K562 (cell line): ENCODE results near the gene TRPM4. TPM values are rescaled to one million over a fixed set of nuclear protein-coding genes. Genes with fewer than 3 reads are reported as not detected.

Experiments
- CBX8 ChIP-seq: fragments of 200-600 bp; sonication (generic); IDR thresholded peaks from 2 replicates; pipeline ENCODE4 v1.6.1; 2012; ENCODE audit warnings: borderline replicate concordance, mixed run types, low read depth, mild to moderate bottlenecking, moderate library complexity, mixed read lengths, low read length, control low read depth, inconsistent platforms; ENCODE audit not compliant: poor library complexity, severe bottlenecking; ENCODE audit errors: extremely low read depth
- ETS1 ChIP-seq: conservative IDR thresholded peaks from 2 replicates; pipeline ENCODE4 v1.6.1; 2011; ENCODE audit warnings: low read depth, mild to moderate bottlenecking, low read length; ENCODE audit not compliant: control insufficient read depth
- NCOA1 ChIP-seq: fragments of 450-650 bp; IDR thresholded peaks from 2 replicates; pipeline ENCODE4 v1.6.1; 2016; ENCODE audit warnings: low read depth
- NFE2 ChIP-seq: IDR thresholded peaks from 2 replicates; pipeline ENCODE4 v1.6.1; 2014; ENCODE audit warnings: antibody characterized with exemption, low read depth
- RB1 ChIP-seq: fragments of 450-650 bp; IDR thresholded peaks from 2 replicates; pipeline ENCODE4 v1.6.1; 2017; ENCODE audit warnings: low read depth, mild to moderate bottlenecking
- SMARCA4 ChIP-seq: fragments of 450-650 bp; IDR thresholded peaks from 2 replicates; pipeline ENCODE4 v1.6.1; 2016
- TCF3 ChIP-seq: sonication (generic); formaldehyde crosslinking; IDR thresholded peaks from 2 replicates; pipeline ENCODE4 v1.4.0; 2020; ENCODE audit warnings: mild to moderate bottlenecking, missing genetic modification reagents
- ZNF134 ChIP-seq: fragments of 250-450 bp; sonication (Bioruptor Pico); conservative IDR thresholded peaks from 2 replicates; pipeline ENCODE4 v1.4.0; 2020
- ZNF184 ChIP-seq: sonication (generic); formaldehyde crosslinking; IDR thresholded peaks from 2 replicates; pipeline ENCODE4 v1.5.0; 2020; ENCODE audit warnings: missing genetic modification reagents
- ZNF408 ChIP-seq: fragments of 250-450 bp; sonication (Bioruptor Pico); IDR thresholded peaks from 2 replicates; pipeline ENCODE4 v1.4.0; 2020; ENCODE audit warnings: low read depth, mild to moderate bottlenecking, moderate library complexity
- ZNF583 ChIP-seq: fragments of 250-450 bp; sonication (Bioruptor Pico); IDR thresholded peaks from 2 replicates; pipeline ENCODE4 v1.4.0; 2020
- ZNF707 ChIP-seq: fragments of 250-450 bp; sonication (Bioruptor Pico); conservative IDR thresholded peaks from 2 replicates; pipeline ENCODE4 v1.8.0; 2022; ENCODE audit warnings: inconsistent platforms, mild to moderate bottlenecking, moderate library complexity
- ZNF778 ChIP-seq: fragments of 450-650 bp; formaldehyde crosslinking; IDR thresholded peaks from 2 replicates; pipeline ENCODE4 v1.4.0; 2020; ENCODE audit warnings: mild to moderate bottlenecking, moderate library complexity
- polyA plus RNA-seq, 8 experiments: library from polyadenylated mRNA; depleted of rRNA in 4 of 8; stranded (reverse) in 5 of 8; unstranded in 3 of 8; fragments of >200 nt; fragmentation: Nextera tagmentation in 2 of 8; fragmentation: Illumina TruSeq in 1 of 8; extraction: Ambion mirVana in 2 of 8; extraction: Trizol in 1 of 8; gene quantifications; 2 replicates each; pipeline versions ENCODE4 v1.2.1 to v1.2.3, GENCODE V29; 2011 to 2014; ENCODE audit warnings: inconsistent platforms in 1 of 8, missing spikeins in 1 of 8
- total RNA-seq, 7 experiments: library from RNA; depleted of rRNA in 6 of 7; stranded (reverse); fragments of >200 nt in 6 of 7; fragmentation: Illumina TruSeq in 2 of 7; extraction: Trizol in 2 of 7; gene quantifications; 2 replicates each; pipeline versions ENCODE4 v1.2.1 to v1.2.3, GENCODE V29; 2011 to 2021; ENCODE audit warnings: low replicate concordance in 1 of 7
- TF ChIP-seq, protein P1 (sequence below): fragments of 450-650 bp; formaldehyde crosslinking; IDR thresholded peaks from 2 replicates; pipeline ENCODE4 v1.4.0; 2022; ENCODE audit warnings: missing genetic modification characterization
- TF ChIP-seq, protein P2 (sequence below): sonication (generic); formaldehyde crosslinking; IDR thresholded peaks from 2 replicates; pipeline ENCODE4 v1.8.0; 2023; ENCODE audit warnings: mild to moderate bottlenecking, missing genetic modification reagents
- TF ChIP-seq, protein P3 (sequence below): fragments of 450-650 bp; IDR thresholded peaks from 2 replicates; pipeline ENCODE4 v1.6.1; 2016
- TF ChIP-seq, protein P4 (sequence below): fragments of 250-450 bp; sonication (Bioruptor Pico); IDR thresholded peaks from 2 replicates; pipeline ENCODE4 v1.9.0; 2021; ENCODE audit warnings: mild to moderate bottlenecking, inconsistent platforms

The TRPM4 gene
- total and polyA plus RNA-seq, 9 of the 15 experiments (the other 6 are each of a cell fraction or from before 2014, with no cell fraction given) = 6.5 to 45.4 (median 15.2) TPM

DNA sequence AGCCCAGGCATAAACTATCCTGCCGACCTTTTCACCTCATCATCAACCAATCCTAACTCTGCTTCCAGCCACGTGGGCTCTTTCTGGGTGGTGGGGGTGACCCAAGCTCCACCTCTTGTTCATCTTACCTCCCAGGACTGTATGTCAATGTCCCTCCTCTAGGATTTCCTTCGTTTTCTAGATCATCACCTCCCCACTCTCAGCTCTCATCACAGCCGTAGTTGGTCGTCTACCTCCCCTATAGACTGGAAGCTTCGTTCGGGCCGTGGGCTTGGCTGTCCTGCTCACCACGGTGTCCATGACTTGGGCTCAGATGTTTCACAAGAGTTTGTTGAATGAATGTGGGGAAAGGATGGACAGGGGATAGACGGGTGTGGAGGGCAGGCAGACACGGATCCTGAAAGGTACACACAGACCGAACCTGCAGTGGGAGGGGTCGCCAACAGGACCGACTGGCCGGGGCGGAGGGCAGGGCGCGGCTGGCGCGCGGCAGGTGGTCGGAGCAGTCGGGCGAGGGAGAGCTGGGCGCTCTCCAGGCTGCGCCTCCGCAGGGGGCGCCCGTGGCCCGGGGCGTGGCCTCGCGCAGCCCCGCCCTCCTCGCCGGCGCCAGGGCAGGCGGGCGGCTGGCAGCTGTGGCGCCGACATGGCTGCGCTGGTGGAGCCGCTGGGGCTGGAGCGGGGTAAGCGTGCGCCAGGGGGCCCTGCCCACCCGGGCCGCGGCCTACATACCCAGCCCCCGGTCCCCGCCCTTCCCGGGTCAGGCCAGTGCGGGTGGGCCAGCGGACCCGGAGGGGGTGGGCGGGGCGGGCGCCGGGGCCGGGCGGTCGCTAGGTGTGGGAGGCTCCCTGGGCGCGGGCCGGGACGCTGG lies 43.6 kb upstream of the TRPM4 start, which contains the start of gene LIN7B (continued):
- TF ChIP-seq, protein P1, sequence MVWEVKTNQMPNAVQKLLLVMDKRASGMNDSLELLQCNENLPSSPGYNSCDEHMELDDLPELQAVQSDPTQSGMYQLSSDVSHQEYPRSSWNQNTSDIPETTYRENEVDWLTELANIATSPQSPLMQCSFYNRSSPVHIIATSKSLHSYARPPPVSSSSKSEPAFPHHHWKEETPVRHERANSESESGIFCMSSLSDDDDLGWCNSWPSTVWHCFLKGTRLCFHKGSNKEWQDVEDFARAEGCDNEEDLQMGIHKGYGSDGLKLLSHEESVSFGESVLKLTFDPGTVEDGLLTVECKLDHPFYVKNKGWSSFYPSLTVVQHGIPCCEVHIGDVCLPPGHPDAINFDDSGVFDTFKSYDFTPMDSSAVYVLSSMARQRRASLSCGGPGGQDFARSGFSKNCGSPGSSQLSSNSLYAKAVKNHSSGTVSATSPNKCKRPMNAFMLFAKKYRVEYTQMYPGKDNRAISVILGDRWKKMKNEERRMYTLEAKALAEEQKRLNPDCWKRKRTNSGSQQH (CRISPR knock-in tag) = peak; percentile 31; the same call in 1 of the 2 replicates
- TF ChIP-seq NFE2 (no peak), RB1 (peak; percentile 88), ZNF184 (CRISPR knock-in tag) (no peak), TCF3 (CRISPR knock-in tag) (no peak), NCOA1 (0 out of 2 replicates have a peak, but pooled peaks have one; percentile 15), ETS1 (peak; percentile 65), ZNF778 (no peak), ZNF408 (CRISPR knock-in tag) (no peak), CBX8 (no peak), SMARCA4 (0 out of 2 replicates have a peak, but pooled peaks have one; percentile 29), ZNF134 (CRISPR knock-in tag) (no peak), ZNF583 (CRISPR knock-in tag) (no peak), ZNF707 (CRISPR knock-in tag) (no peak)
- TF ChIP-seq, protein P2, sequence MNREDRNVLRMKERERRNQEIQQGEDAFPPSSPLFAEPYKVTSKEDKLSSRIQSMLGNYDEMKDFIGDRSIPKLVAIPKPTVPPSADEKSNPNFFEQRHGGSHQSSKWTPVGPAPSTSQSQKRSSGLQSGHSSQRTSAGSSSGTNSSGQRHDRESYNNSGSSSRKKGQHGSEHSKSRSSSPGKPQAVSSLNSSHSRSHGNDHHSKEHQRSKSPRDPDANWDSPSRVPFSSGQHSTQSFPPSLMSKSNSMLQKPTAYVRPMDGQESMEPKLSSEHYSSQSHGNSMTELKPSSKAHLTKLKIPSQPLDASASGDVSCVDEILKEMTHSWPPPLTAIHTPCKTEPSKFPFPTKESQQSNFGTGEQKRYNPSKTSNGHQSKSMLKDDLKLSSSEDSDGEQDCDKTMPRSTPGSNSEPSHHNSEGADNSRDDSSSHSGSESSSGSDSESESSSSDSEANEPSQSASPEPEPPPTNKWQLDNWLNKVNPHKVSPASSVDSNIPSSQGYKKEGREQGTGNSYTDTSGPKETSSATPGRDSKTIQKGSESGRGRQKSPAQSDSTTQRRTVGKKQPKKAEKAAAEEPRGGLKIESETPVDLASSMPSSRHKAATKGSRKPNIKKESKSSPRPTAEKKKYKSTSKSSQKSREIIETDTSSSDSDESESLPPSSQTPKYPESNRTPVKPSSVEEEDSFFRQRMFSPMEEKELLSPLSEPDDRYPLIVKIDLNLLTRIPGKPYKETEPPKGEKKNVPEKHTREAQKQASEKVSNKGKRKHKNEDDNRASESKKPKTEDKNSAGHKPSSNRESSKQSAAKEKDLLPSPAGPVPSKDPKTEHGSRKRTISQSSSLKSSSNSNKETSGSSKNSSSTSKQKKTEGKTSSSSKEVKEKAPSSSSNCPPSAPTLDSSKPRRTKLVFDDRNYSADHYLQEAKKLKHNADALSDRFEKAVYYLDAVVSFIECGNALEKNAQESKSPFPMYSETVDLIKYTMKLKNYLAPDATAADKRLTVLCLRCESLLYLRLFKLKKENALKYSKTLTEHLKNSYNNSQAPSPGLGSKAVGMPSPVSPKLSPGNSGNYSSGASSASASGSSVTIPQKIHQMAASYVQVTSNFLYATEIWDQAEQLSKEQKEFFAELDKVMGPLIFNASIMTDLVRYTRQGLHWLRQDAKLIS = 0 out of 2 replicates have a peak, but pooled peaks have one; percentile 22
- TF ChIP-seq, protein P3, sequence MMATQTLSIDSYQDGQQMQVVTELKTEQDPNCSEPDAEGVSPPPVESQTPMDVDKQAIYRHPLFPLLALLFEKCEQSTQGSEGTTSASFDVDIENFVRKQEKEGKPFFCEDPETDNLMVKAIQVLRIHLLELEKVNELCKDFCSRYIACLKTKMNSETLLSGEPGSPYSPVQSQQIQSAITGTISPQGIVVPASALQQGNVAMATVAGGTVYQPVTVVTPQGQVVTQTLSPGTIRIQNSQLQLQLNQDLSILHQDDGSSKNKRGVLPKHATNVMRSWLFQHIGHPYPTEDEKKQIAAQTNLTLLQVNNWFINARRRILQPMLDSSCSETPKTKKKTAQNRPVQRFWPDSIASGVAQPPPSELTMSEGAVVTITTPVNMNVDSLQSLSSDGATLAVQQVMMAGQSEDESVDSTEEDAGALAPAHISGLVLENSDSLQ = peak; percentile 61
- TF ChIP-seq, protein P4, sequence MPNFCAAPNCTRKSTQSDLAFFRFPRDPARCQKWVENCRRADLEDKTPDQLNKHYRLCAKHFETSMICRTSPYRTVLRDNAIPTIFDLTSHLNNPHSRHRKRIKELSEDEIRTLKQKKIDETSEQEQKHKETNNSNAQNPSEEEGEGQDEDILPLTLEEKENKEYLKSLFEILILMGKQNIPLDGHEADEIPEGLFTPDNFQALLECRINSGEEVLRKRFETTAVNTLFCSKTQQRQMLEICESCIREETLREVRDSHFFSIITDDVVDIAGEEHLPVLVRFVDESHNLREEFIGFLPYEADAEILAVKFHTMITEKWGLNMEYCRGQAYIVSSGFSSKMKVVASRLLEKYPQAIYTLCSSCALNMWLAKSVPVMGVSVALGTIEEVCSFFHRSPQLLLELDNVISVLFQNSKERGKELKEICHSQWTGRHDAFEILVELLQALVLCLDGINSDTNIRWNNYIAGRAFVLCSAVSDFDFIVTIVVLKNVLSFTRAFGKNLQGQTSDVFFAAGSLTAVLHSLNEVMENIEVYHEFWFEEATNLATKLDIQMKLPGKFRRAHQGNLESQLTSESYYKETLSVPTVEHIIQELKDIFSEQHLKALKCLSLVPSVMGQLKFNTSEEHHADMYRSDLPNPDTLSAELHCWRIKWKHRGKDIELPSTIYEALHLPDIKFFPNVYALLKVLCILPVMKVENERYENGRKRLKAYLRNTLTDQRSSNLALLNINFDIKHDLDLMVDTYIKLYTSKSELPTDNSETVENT (CRISPR knock-in tag) = peak; percentile 71; the same call in 1 of the 2 replicates
